OCI-LY1 (cell line): ENCODE data around the gene CFAP61.

Source experiments
- H2AFZ ChIP-seq: fragments of 200-600 bp; sonication (generic), shearing (Covaris generic); 2 replicates; pipeline ENCODE4 v1.6.0; 2014; ENCODE audit warnings: antibody characterized with exemption, mild to moderate bottlenecking, low read length
- H3F3A ChIP-seq: fragments of 200-600 bp; sonication (generic), shearing (Covaris generic); 2 replicates; pipeline ENCODE4 v1.6.0; 2014; ENCODE audit warnings: mild to moderate bottlenecking, antibody characterized with exemption, low read length, moderate library complexity; ENCODE audit not compliant: insufficient read depth
- H3K27ac ChIP-seq: fragments of 200-600 bp; sonication (generic); 2 replicates; pipeline ENCODE4 v1.5.1; 2014; ENCODE audit warnings: low read length, mixed run types, mild to moderate bottlenecking, low read depth; ENCODE audit not compliant: poor library complexity, severe bottlenecking
- H3K27me3 ChIP-seq: fragments of 200-600 bp; sonication (generic); 2 replicates; pipeline ENCODE4 v1.6.0; 2014; ENCODE audit warnings: antibody characterized with exemption, mild to moderate bottlenecking, low read length, moderate library complexity; ENCODE audit not compliant: insufficient read depth
- H3K36me3 ChIP-seq: fragments of 200-600 bp; sonication (generic); 2 replicates; pipeline ENCODE4 v1.6.1; 2014; ENCODE audit warnings: mild to moderate bottlenecking, antibody characterized with exemption, low read length, moderate library complexity, mixed read lengths; ENCODE audit not compliant: insufficient read depth
- H3K4me1 ChIP-seq: fragments of 200-600 bp; sonication (generic); 2 replicates; pipeline ENCODE4 v1.5.1; 2014; ENCODE audit warnings: mild to moderate bottlenecking, low read length, moderate library complexity; ENCODE audit not compliant: insufficient read depth, severe bottlenecking
- H3K4me2 ChIP-seq: fragments of 200-600 bp; sonication (generic), shearing (Covaris generic); 2 replicates; pipeline ENCODE4 v1.6.1; 2014; ENCODE audit warnings: low read length
- H3K4me3 ChIP-seq: fragments of 200-600 bp; sonication (generic); 2 replicates; pipeline ENCODE4 v1.5.1; 2014; ENCODE audit warnings: low read length, low read depth, mild to moderate bottlenecking, mixed read lengths; ENCODE audit not compliant: poor library complexity, severe bottlenecking
- H3K79me2 ChIP-seq: fragments of 200-600 bp; shearing (Covaris generic); 2 replicates; pipeline ENCODE4 v1.6.1; 2016; ENCODE audit warnings: mixed run types, low read length, mixed read lengths; ENCODE audit not compliant: insufficient read depth
- H3K9ac ChIP-seq: fragments of 200-600 bp; sonication (generic), shearing (Covaris generic); 2 replicates; pipeline ENCODE4 v1.6.1; 2014; ENCODE audit warnings: mild to moderate bottlenecking, low read length, mixed read lengths
- H3K9me2 ChIP-seq: fragments of 200-600 bp; sonication (generic), shearing (Covaris generic); 2 replicates; pipeline ENCODE4 v1.6.1; 2014; ENCODE audit warnings: low read depth, mild to moderate bottlenecking, low read length, mixed read lengths
- H3K9me3 ChIP-seq: fragments of 200-600 bp; shearing (Covaris generic); 2 replicates; pipeline ENCODE4 v1.6.1; 2014; ENCODE audit warnings: low read length, mixed read lengths
- H4K20me1 ChIP-seq: fragments of 200-600 bp; sonication (generic), shearing (Covaris generic); 2 replicates; pipeline ENCODE4 v1.6.0; 2016; ENCODE audit warnings: mild to moderate bottlenecking, low read length; ENCODE audit not compliant: insufficient read depth
- EZH2 ChIP-seq: fragments of 200-600 bp; sonication (generic), shearing (Covaris generic); IDR thresholded peaks from 2 replicates; pipeline ENCODE4 v1.8.0; 2017; ENCODE audit warnings: borderline replicate concordance, mixed run types, mild to moderate bottlenecking, antibody characterized with exemption, low read length, moderate library complexity, mixed read lengths
- TF ChIP-seq, protein P1 (sequence below): fragments of 200-600 bp; sonication (generic), shearing (Covaris generic); IDR thresholded peaks from 2 replicates; pipeline ENCODE4 v1.5.1; 2017; ENCODE audit warnings: mild to moderate bottlenecking, antibody characterized with exemption, low read length, moderate library complexity, mixed read lengths

The CFAP61 gene

DNA sequence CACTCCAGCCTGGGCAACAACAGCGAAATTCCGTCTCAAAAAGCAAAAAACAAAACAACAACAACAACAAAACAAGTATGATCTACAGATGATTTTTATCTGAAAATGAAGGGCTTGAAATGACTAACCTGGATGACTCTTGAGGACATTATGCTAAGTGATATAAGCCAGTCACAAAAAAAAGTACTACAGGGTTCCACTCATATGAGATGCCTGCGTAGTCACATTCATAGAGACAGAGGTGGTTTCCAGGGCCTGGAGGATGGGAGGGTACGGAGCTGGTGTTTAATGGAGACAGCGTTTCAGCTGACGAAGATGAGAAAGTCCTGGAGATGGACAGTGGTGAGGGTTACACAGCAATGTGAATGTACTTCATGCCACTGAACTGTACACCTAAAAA lies 307.3 kb downstream of the CFAP61 start:
- no peaks in the 10 kb centered on the region for H3K79me2 ChIP-seq
- no peak overlapping the region for H3K27ac ChIP-seq
- TF ChIP-seq, protein P1, sequence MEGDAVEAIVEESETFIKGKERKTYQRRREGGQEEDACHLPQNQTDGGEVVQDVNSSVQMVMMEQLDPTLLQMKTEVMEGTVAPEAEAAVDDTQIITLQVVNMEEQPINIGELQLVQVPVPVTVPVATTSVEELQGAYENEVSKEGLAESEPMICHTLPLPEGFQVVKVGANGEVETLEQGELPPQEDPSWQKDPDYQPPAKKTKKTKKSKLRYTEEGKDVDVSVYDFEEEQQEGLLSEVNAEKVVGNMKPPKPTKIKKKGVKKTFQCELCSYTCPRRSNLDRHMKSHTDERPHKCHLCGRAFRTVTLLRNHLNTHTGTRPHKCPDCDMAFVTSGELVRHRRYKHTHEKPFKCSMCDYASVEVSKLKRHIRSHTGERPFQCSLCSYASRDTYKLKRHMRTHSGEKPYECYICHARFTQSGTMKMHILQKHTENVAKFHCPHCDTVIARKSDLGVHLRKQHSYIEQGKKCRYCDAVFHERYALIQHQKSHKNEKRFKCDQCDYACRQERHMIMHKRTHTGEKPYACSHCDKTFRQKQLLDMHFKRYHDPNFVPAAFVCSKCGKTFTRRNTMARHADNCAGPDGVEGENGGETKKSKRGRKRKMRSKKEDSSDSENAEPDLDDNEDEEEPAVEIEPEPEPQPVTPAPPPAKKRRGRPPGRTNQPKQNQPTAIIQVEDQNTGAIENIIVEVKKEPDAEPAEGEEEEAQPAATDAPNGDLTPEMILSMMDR, result no peak
- TF ChIP-seq EZH2, result no peak
- H3K27me3 ChIP-seq, result no peaks in the 10 kb centered on the region
- no peaks in the 10 kb centered on the region for H4K20me1 ChIP-seq
- H3K4me1 ChIP-seq, result no peaks in the 10 kb centered on the region
- H3K9me3 ChIP-seq, result no peaks in the 10 kb centered on the region
- H3K9ac ChIP-seq, result no peak overlapping the region
- no peak overlapping the region for H3K4me2 ChIP-seq
- H3K9me2 ChIP-seq, result no peaks in the 10 kb centered on the region
- H2AFZ ChIP-seq, result no peak overlapping the region
- H3K36me3 ChIP-seq, result no peaks in the 10 kb centered on the region
- no peak overlapping the region for H3K4me3 ChIP-seq
- H3F3A ChIP-seq, result no peaks in the 10 kb centered on the region

GRCh38 chr20:20360464-20360863 lies 308.1 kb downstream of the CFAP61 start:
- Histone ChIP-seq H3K4me2 (no peak overlapping the region), H2AFZ (no peak overlapping the region), H3K4me1 (no peaks in the 10 kb centered on the region), H3K27me3 (no peaks in the 10 kb centered on the region), H3K9me3 (no peaks in the 10 kb centered on the region), H3K27ac (no peak overlapping the region), H3K9me2 (no peaks in the 10 kb centered on the region), H3K36me3 (no peaks in the 10 kb centered on the region), H3K4me3 (no peak overlapping the region), H4K20me1 (no peaks in the 10 kb centered on the region), H3K79me2 (no peaks in the 10 kb centered on the region), H3F3A (no peaks in the 10 kb centered on the region), H3K9ac (no peak overlapping the region)
- TF ChIP-seq EZH2, result no peak
- TF ChIP-seq, protein P1, result peak; percentile 78

- Histone ChIP-seq H3K36me3 (no peaks in the 10 kb centered on the region), H4K20me1 (no peaks in the 10 kb centered on the region), H3K9me2 (no peaks in the 10 kb centered on the region), H2AFZ (no peak overlapping the region), H3K9me3 (no peaks in the 10 kb centered on the region), H3K4me3 (no peak overlapping the region), H3F3A (no peaks in the 10 kb centered on the region), H3K4me2 (no peak overlapping the region), H3K79me2 (no peaks in the 10 kb centered on the region), H3K9ac (no peak overlapping the region), H3K27me3 (no peaks in the 10 kb centered on the region), H3K27ac (no peak overlapping the region), H3K4me1 (no peaks in the 10 kb centered on the region)
- no peak for TF ChIP-seq EZH2
- TF ChIP-seq, protein P1, result no peak
These were observed 310.6 kb downstream of the CFAP61 start for GRCh38 chr20:20362774-20363433.
